WTC11 (cell line): ENCODE data around the gene TSPO2.

Source experiments
- CREB1 ChIP-seq: sonication (generic); formaldehyde crosslinking; IDR thresholded peaks from 2 replicates; pipeline ENCODE4 v1.8.0; 2023; ENCODE audit warnings: mild to moderate bottlenecking, missing genetic modification reagents
- CTCF ChIP-seq: fragments of 200-600 bp; IDR thresholded peaks from 2 replicates; pipeline ENCODE4 v1.8.0; 2022; ENCODE audit warnings: antibody characterized with exemption
- NR2C2 ChIP-seq: sonication (generic); formaldehyde crosslinking; IDR thresholded peaks from 2 replicates; pipeline ENCODE4 v1.8.0; 2022; ENCODE audit warnings: mild to moderate bottlenecking, missing genetic modification reagents
- NR3C1 ChIP-seq: sonication (generic); formaldehyde crosslinking; conservative IDR thresholded peaks from 2 replicates; pipeline ENCODE4 v1.8.1; 2023; ENCODE audit warnings: low read depth, mild to moderate bottlenecking, missing genetic modification reagents
- ZNF671 ChIP-seq: fragments of 250-450 bp; sonication (Bioruptor Pico); IDR thresholded peaks from 2 replicates; pipeline ENCODE4 v1.8.0; 2021; ENCODE audit warnings: mild to moderate bottlenecking

GRCh38 chr6:41077536-41077935 lies 35.3 kb downstream of the TSPO2 start:
- TF ChIP-seq CTCF (no peak), NR3C1 (CRISPR knock-in tag) (no peak), CREB1 (CRISPR knock-in tag) (no peak), ZNF671 (CRISPR knock-in tag) (no peak), NR2C2 (CRISPR knock-in tag) (no peak)
